Mesodermal cell (in vitro differentiated cells): ENCODE results near the gene GIGYF1.

Experiments
- H3K27ac ChIP-seq: 2 replicates; pipeline ENCODE4 v1.7.0; 2013; ENCODE audit warnings: mild to moderate bottlenecking, low read depth, low read length, moderate library complexity; ENCODE audit not compliant: severe bottlenecking
- H3K36me3 ChIP-seq: 2 replicates; pipeline ENCODE4 v1.7.1; 2013; ENCODE audit warnings: mild to moderate bottlenecking, low read length, moderate library complexity; ENCODE audit not compliant: control insufficient read depth, insufficient read depth
- H3K4me1 ChIP-seq: one replicate; pipeline ENCODE4 v1.7.1; 2013; ENCODE audit warnings: mild to moderate bottlenecking, low read length; ENCODE audit not compliant: insufficient read depth, control insufficient read depth, poor library complexity, severe bottlenecking
- H3K4me3 ChIP-seq: 2 replicates; pipeline ENCODE4 v1.7.0; 2013; ENCODE audit warnings: low read length, control low read depth, mild to moderate bottlenecking; ENCODE audit not compliant: insufficient read depth, poor library complexity, severe bottlenecking; ENCODE audit errors: extremely low read depth
- H3K9me3 ChIP-seq: 2 replicates; pipeline ENCODE4 v1.7.1; 2013; ENCODE audit warnings: mild to moderate bottlenecking, low read length, moderate library complexity; ENCODE audit not compliant: control insufficient read depth
- WGBS, 2 experiments: methylation state at CpG; one replicate each; pipeline ENCODE4 v1.1.5; 2013; ENCODE audit warnings: missing lambda C conversion rate in 2 of 2; ENCODE audit not compliant: insufficient coverage in 2 of 2; 5-methylcytosine and 5-hydroxymethylcytosine counted together

Gene GIGYF1

GRCh38 chr7:100691676-100692577 lies 2.1 kb downstream of the GIGYF1 start:
- Histone ChIP-seq H3K9me3 (no peaks in the 10 kb centered on the region), H3K4me3 (peak overlapping the region; percentile 86), H3K36me3 (peaks cover 39% of the 10 kb centered on the region), H3K27ac (peak overlapping the region; percentile 43), H3K4me1 (peaks cover 27% of the 10 kb centered on the region)
- WGBS, 2 experiments: 19 to 31% methylated on average over 17 to 19 of the region's 28 CpGs

- Histone ChIP-seq H3K36me3 (peaks cover 63% of the 10 kb centered on the region), H3K27ac (no peak overlapping the region), H3K9me3 (no peaks in the 10 kb centered on the region), H3K4me1 (peaks cover 27% of the 10 kb centered on the region), H3K4me3 (no peak overlapping the region)
- 89 to 94% methylated on average over 16 to 17 of the region's 18 CpGs for WGBS, 2 experiments
Observed at GRCh38 chr7:100689230-100690135, 4.6 kb downstream of the GIGYF1 start.

- no peak overlapping the region for H3K27ac ChIP-seq
- peaks cover 74% of the 10 kb centered on the region for H3K36me3 ChIP-seq
- 96 to 97% methylated on average over 11 to 14 of the region's 16 CpGs for WGBS, 2 experiments
- H3K9me3 ChIP-seq: no peaks in the 10 kb centered on the region
- no peak overlapping the region for H3K4me3 ChIP-seq
- H3K4me1 ChIP-seq: peaks cover 27% of the 10 kb centered on the region
Observed at GRCh38 chr7:100688326-100688860, 5.7 kb downstream of the GIGYF1 start.

GRCh38 chr7:100687751-100688300 lies 6.2 kb downstream of the GIGYF1 start:
- H3K4me3 ChIP-seq: no peak overlapping the region
- peaks cover 79% of the 10 kb centered on the region for H3K36me3 ChIP-seq
- H3K4me1 ChIP-seq: peaks cover 27% of the 10 kb centered on the region
- H3K27ac ChIP-seq: peak overlapping the region; percentile 10
- no peaks in the 10 kb centered on the region for H3K9me3 ChIP-seq
- 92 to 98% methylated on average over 20 to 22 of the region's 25 CpGs for WGBS, 2 experiments

GRCh38 chr7:100687261-100687660 lies 6.8 kb downstream of the GIGYF1 start:
- peaks cover 84% of the 10 kb centered on the region for H3K36me3 ChIP-seq
- no peaks in the 10 kb centered on the region for H3K9me3 ChIP-seq
- no peak overlapping the region for H3K27ac ChIP-seq
- H3K4me1 ChIP-seq: peaks cover 26% of the 10 kb centered on the region
- no peak overlapping the region for H3K4me3 ChIP-seq
- 92 to 95% methylated on average over 14 to 19 of the region's 22 CpGs for WGBS, 2 experiments

GRCh38 chr7:100686822-100687211 lies 7.2 kb downstream of the GIGYF1 start:
- WGBS, 2 experiments: 92% methylated on average over 15 to 16 of the region's 17 CpGs
- H3K27ac ChIP-seq: no peak overlapping the region
- H3K36me3 ChIP-seq: peaks cover 89% of the 10 kb centered on the region
- no peaks in the 10 kb centered on the region for H3K9me3 ChIP-seq
- peaks cover 22% of the 10 kb centered on the region for H3K4me1 ChIP-seq
- H3K4me3 ChIP-seq: no peak overlapping the region

- Histone ChIP-seq H3K4me1 (peaks cover 21% of the 10 kb centered on the region), H3K36me3 (peaks cover 94% of the 10 kb centered on the region), H3K4me3 (no peak overlapping the region), H3K27ac (no peak overlapping the region), H3K9me3 (no peaks in the 10 kb centered on the region)
- 94 to 95% methylated on average over 16 to 28 of the region's 33 CpGs for WGBS, 2 experiments
Observed at GRCh38 chr7:100686201-100686821, 7.7 kb downstream of the GIGYF1 start.

- 82 to 93% methylated on average over 2 to 16 of the region's 17 CpGs for WGBS, 2 experiments
- Histone ChIP-seq H3K27ac (no peak overlapping the region), H3K4me1 (peaks cover 21% of the 10 kb centered on the region), H3K36me3 (peaks cover 94% of the 10 kb centered on the region), H3K9me3 (no peaks in the 10 kb centered on the region), H3K4me3 (no peak overlapping the region)
Observed at GRCh38 chr7:100685631-100686145, 8.4 kb downstream of the GIGYF1 start.

GRCh38 chr7:100685049-100685605 lies 8.9 kb downstream of the GIGYF1 start:
- Histone ChIP-seq H3K4me3 (no peak overlapping the region), H3K9me3 (no peaks in the 10 kb centered on the region), H3K27ac (no peak overlapping the region), H3K36me3 (peaks cover 94% of the 10 kb centered on the region), H3K4me1 (peaks cover 20% of the 10 kb centered on the region)
- 88 to 89% methylated on average over 9 to 15 of the region's 18 CpGs for WGBS, 2 experiments
